GM12873 (cell line): ENCODE results near the gene HEATR3.

Experiments used
- CTCF ChIP-seq: IDR thresholded peaks from 2 replicates; pipeline ENCODE4 v1.5.1; 2012; ENCODE audit warnings: low read depth, mild to moderate bottlenecking, moderate library complexity, low read length, control low read depth; ENCODE audit not compliant: insufficient read depth; ENCODE audit errors: missing control alignments

Gene HEATR3

GRCh38 chr16:50103764-50104163 lies 38.0 kb downstream of the HEATR3 start:
- no peak for TF ChIP-seq CTCF

GRCh38 chr16:50114357-50115129 lies 48.8 kb downstream of the HEATR3 start:
- no peak for TF ChIP-seq CTCF

- no peak for TF ChIP-seq CTCF
These were observed 54.9 kb downstream of the HEATR3 start for GRCh38 chr16:50120711-50121110.

- TF ChIP-seq CTCF = no peak
These were observed 55.5 kb downstream of the HEATR3 start for GRCh38 chr16:50121278-50121677.

- TF ChIP-seq CTCF = no peak
These were observed 56.1 kb downstream of the HEATR3 start for GRCh38 chr16:50121721-50122445.

GRCh38 chr16:50123417-50123816 lies 57.6 kb downstream of the HEATR3 start:
- no peak for TF ChIP-seq CTCF

- no peak for TF ChIP-seq CTCF
These were observed 59.0 kb downstream of the HEATR3 start for GRCh38 chr16:50124769-50125168.
